A549 (cell line): ENCODE data around the gene SYT13.

Experiments
- CTCF ChIP-seq: fragments of >200 bp; sonication (Bioruptor Twin); formaldehyde crosslinking; IDR thresholded peaks from 3 replicates; pipeline ENCODE4 v1.5.1; 2016
- POLR2A ChIP-seq: IDR thresholded peaks from 2 replicates; pipeline ENCODE4 v1.6.1; 2012; ENCODE audit warnings: mild to moderate bottlenecking, low read length

GRCh38 chr11:45304111-45304991 lies 18.2 kb upstream of the SYT13 start:
- no peak for TF ChIP-seq CTCF
- TF ChIP-seq POLR2A = no peak
